Lung (tissue), 12 donors: ENCODE data around the gene XYLT1. TPM values are rescaled to one million over a fixed set of nuclear protein-coding genes. Genes with fewer than 3 reads are reported as not detected.

ENCODE experiments used
- ATAC-seq: fragments of 200-7000 bp; cut with Tn5 transposase; one replicate; pipeline ENCODE4 v1.9.1; 2020; ENCODE audit warnings: moderate number of reproducible peaks; ENCODE audit not compliant: insufficient read depth, low FRiP score
- DNase-seq, 3 donors: peaks; one replicate each; pipeline ENCODE4 v3.0.0-alpha.2; 2013 to 2017
- H3K27ac ChIP-seq, 2 donors: one replicate each; pipeline ENCODE4 v1.5.1; 2013; ENCODE audit warnings: mild to moderate bottlenecking in 2 of 2, moderate library complexity in 2 of 2, control low read depth in 1 of 2, inconsistent platforms in 1 of 2, low read depth in 1 of 2, low read length in 1 of 2
- H3K27me3 ChIP-seq, 3 donors: one replicate each; pipeline ENCODE4 v1.5.1; 2013; ENCODE audit warnings: low read length in 2 of 3; ENCODE audit not compliant: control insufficient read depth in 3 of 3, insufficient read depth in 3 of 3
- H3K36me3 ChIP-seq, 4 donors: one replicate each; pipeline ENCODE4 v1.5.1; 2013; ENCODE audit warnings: low read length in 4 of 4, mild to moderate bottlenecking in 1 of 4, moderate library complexity in 1 of 4; ENCODE audit not compliant: control insufficient read depth in 4 of 4, insufficient read depth in 4 of 4
- H3K4me1 ChIP-seq, 5 donors: one replicate each; pipeline ENCODE4 v1.5.1; 2013; ENCODE audit warnings: low read length in 5 of 5, mild to moderate bottlenecking in 2 of 5, moderate library complexity in 1 of 5; ENCODE audit not compliant: control insufficient read depth in 5 of 5, insufficient read depth in 5 of 5
- H3K4me3 ChIP-seq: one replicate; pipeline ENCODE4 v1.5.1; 2013; ENCODE audit warnings: mild to moderate bottlenecking, control low read depth, moderate library complexity
- H3K9ac ChIP-seq, 2 donors: one replicate each; pipeline ENCODE4 v1.5.1; 2013; ENCODE audit warnings: low read length in 2 of 2, control low read depth in 1 of 2; ENCODE audit not compliant: insufficient read depth in 1 of 2
- H3K9me3 ChIP-seq, 4 donors: one replicate each; pipeline ENCODE4 v1.5.1; 2013; ENCODE audit warnings: low read length in 3 of 4, mild to moderate bottlenecking in 1 of 4, moderate library complexity in 1 of 4; ENCODE audit not compliant: control insufficient read depth in 4 of 4, insufficient read depth in 3 of 4
- CTCF ChIP-seq: IDR thresholded peaks from 2 replicates; pipeline ENCODE4 v1.5.1; 2012; ENCODE audit warnings: mild to moderate bottlenecking; ENCODE audit errors: control extremely low read depth, extremely low read depth
- WGBS, 2 donors: extraction: QIAGEN DNeasy Blood & Tissue Kit; methylation state at CpG; one replicate each; pipeline ENCODE4 v1.1.7; 2013; 5-methylcytosine and 5-hydroxymethylcytosine counted together
- polyA plus RNA-seq, 2 donors: library from polyadenylated mRNA; stranded (reverse); fragments of 200-250 nt; gene quantifications; one replicate each; pipeline ENCODE4 v1.2.1, GENCODE V29; 2013
- total RNA-seq, 2 donors: library from RNA; depleted of rRNA in 1 of 2; stranded (reverse); fragments of >200 nt in 1 of 2; gene quantifications; one replicate each; pipeline ENCODE4 v1.2.1, GENCODE V29; 2014 to 2021
- donor health status: control.
- donor health status: control.
- donor health status: Bipolar disorder and iron deficiency.
- donor health status: healthy.
- donor health status: DM: yes; HTN: yes; CAD: no.

The XYLT1 gene
- total and polyA plus RNA-seq, 4 donors, result 1.4 to 11.5 (median 6.9) TPM

GRCh38 chr16:17504050-17504449 is 33.3 kb upstream of the XYLT1 start:
- no peak for TF ChIP-seq CTCF
- DNase-seq (no peak), ATAC-seq (no peak)
- Histone ChIP-seq H3K27me3 (no peaks in the 10 kb centered on the region), H3K27ac (no peak overlapping the region), H3K9ac (no peak overlapping the region), H3K4me3 (no peak overlapping the region), H3K9me3 (peaks cover 0 to 5% (median 0%) of the 10 kb centered on the region in 4 donors), H3K4me1 (peaks cover 0 to 5% (median 0%) of the 10 kb centered on the region in 5 donors), H3K36me3 (no peaks in the 10 kb centered on the region)
- WGBS, 2 donors, result 71 to 92% methylated on average over 2 of the region's 2 CpGs

GRCh38 chr16:17503331-17503730 is 32.6 kb upstream of the XYLT1 start:
- peaks cover 0 to 9% (median 0%) of the 10 kb centered on the region in 5 donors for H3K4me1 ChIP-seq
- H3K4me3 ChIP-seq, result no peak overlapping the region
- TF ChIP-seq CTCF, result no peak
- DNase-seq, result no peak
- H3K36me3 ChIP-seq, result no peaks in the 10 kb centered on the region
- no peak overlapping the region for H3K27ac ChIP-seq
- no peak overlapping the region for H3K9ac ChIP-seq
- H3K9me3 ChIP-seq, result peaks cover 0 to under 1% (median 0%) of the 10 kb centered on the region in 4 donors
- H3K27me3 ChIP-seq, result no peaks in the 10 kb centered on the region
- 72 to 86% methylated on average over 5 of the region's 5 CpGs for WGBS, 2 donors
- no peak for ATAC-seq

GRCh38 chr16:17501321-17501720 is 30.6 kb upstream of the XYLT1 start:
- TF ChIP-seq CTCF, result no peak
- 86 to 87% methylated on average over 9 of the region's 9 CpGs for WGBS, 2 donors
- Histone ChIP-seq H3K27ac (no peak overlapping the region), H3K4me1 (peaks cover 0 to 9% (median 0%) of the 10 kb centered on the region in 5 donors), H3K9me3 (no peaks in the 10 kb centered on the region), H3K36me3 (no peaks in the 10 kb centered on the region), H3K4me3 (no peak overlapping the region), H3K27me3 (no peaks in the 10 kb centered on the region), H3K9ac (no peak overlapping the region)
- ATAC-seq (no peak), DNase-seq (no peak)
